Osteocyte (in vitro differentiated cells): ENCODE measurements around the gene NEK8. TPM values are rescaled to one million over a fixed set of nuclear protein-coding genes. Genes with fewer than 3 reads are reported as not detected.

ENCODE experiments used
- DNase-seq: peaks from one replicate; pipeline ENCODE4 v3.0.0; 2021; ENCODE audit warnings: mixed read lengths; ENCODE audit not compliant: unreplicated experiment; ENCODE audit errors: extremely low spot score
- H3K27ac Mint-ChIP-seq: one replicate; pipeline ENCODE4 v1.8.0; 2021; ENCODE audit warnings: mild to moderate bottlenecking, mixed read lengths; ENCODE audit not compliant: unreplicated experiment
- H3K27me3 Mint-ChIP-seq: one replicate; pipeline ENCODE4 v1.8.0; 2021; ENCODE audit warnings: mixed read lengths; ENCODE audit not compliant: unreplicated experiment
- H3K36me3 Mint-ChIP-seq: one replicate; pipeline ENCODE4 v1.8.0; 2021; ENCODE audit warnings: mixed read lengths; ENCODE audit not compliant: unreplicated experiment
- H3K4me1 Mint-ChIP-seq: one replicate; pipeline ENCODE4 v1.8.0; 2021; ENCODE audit warnings: mixed read lengths; ENCODE audit not compliant: unreplicated experiment
- H3K4me3 Mint-ChIP-seq: one replicate; pipeline ENCODE4 v1.8.0; 2021; ENCODE audit warnings: mild to moderate bottlenecking, moderate library complexity, mixed read lengths; ENCODE audit not compliant: unreplicated experiment
- H3K9me3 Mint-ChIP-seq: one replicate; pipeline ENCODE4 v1.8.0; 2021; ENCODE audit warnings: mixed read lengths; ENCODE audit not compliant: unreplicated experiment
- total RNA-seq: library from RNA; stranded (reverse); gene quantifications from 2 replicates; pipeline ENCODE4 v1.2.1, GENCODE V29; 2021
- TF ChIP-seq, protein P1 (sequence below): fragments of 200-600 bp; sonication (generic); IDR thresholded peaks from 2 replicates; pipeline ENCODE4 v1.5.0; 2021; ENCODE audit warnings: antibody characterized with exemption, mild to moderate bottlenecking, moderate library complexity

NEK8 gene
- total RNA-seq, 1 donor from 2014 or later: 9.9 TPM

DNA sequence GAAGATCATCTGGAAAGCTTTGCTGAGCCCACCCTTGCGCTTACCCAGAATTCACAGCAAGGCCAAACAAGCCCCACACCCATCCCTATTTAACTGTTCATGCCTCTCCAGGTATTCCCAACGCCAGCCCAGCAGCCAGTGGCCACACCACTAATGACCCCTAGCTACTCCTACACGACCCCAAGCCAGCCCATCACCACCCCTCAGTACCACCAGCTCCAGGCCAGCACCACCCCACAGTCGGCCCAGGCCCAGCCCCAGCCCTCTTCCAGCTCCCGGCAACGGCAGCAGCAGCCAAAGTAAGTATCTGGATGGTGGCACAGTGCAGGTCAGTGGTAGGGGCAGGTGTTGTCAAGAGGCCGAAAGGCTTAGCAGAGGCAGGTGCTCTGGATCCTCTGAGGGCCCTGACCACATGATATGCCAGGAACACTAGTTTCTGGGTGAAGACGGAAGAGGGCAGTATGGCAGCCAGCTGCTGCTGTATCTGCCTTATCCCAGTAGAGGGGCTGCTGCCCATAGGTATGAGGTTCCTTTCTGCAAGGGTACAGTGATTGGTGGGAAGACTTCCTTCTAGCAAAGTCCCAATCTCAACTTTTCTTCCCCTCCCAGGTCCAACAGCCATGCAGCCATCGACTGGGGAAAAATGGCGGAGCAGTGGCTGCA lies 27.6 kb upstream of the NEK8 start:
- peaks cover 29% of the 10 kb centered on the region for H3K36me3 Mint-ChIP-seq
- H3K9me3 Mint-ChIP-seq: no peaks in the 10 kb centered on the region
- TF ChIP-seq, protein P1, sequence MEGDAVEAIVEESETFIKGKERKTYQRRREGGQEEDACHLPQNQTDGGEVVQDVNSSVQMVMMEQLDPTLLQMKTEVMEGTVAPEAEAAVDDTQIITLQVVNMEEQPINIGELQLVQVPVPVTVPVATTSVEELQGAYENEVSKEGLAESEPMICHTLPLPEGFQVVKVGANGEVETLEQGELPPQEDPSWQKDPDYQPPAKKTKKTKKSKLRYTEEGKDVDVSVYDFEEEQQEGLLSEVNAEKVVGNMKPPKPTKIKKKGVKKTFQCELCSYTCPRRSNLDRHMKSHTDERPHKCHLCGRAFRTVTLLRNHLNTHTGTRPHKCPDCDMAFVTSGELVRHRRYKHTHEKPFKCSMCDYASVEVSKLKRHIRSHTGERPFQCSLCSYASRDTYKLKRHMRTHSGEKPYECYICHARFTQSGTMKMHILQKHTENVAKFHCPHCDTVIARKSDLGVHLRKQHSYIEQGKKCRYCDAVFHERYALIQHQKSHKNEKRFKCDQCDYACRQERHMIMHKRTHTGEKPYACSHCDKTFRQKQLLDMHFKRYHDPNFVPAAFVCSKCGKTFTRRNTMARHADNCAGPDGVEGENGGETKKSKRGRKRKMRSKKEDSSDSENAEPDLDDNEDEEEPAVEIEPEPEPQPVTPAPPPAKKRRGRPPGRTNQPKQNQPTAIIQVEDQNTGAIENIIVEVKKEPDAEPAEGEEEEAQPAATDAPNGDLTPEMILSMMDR: no peak
- H3K4me3 Mint-ChIP-seq: no peak overlapping the region
- H3K4me1 Mint-ChIP-seq: no peaks in the 10 kb centered on the region
- DNase-seq: no peak
- H3K27ac Mint-ChIP-seq: no peak overlapping the region
- no peaks in the 10 kb centered on the region for H3K27me3 Mint-ChIP-seq

GRCh38 chr17:28702026-28702751 lies 26.4 kb upstream of the NEK8 start:
- no peaks in the 10 kb centered on the region for H3K27me3 Mint-ChIP-seq
- no peaks in the 10 kb centered on the region for H3K4me1 Mint-ChIP-seq
- H3K27ac Mint-ChIP-seq: no peak overlapping the region
- H3K36me3 Mint-ChIP-seq: peaks cover 25% of the 10 kb centered on the region
- no peak for DNase-seq
- TF ChIP-seq, protein P1: no peak
- H3K9me3 Mint-ChIP-seq: no peaks in the 10 kb centered on the region
- no peak overlapping the region for H3K4me3 Mint-ChIP-seq

GRCh38 chr17:28702752-28703150 lies 25.8 kb upstream of the NEK8 start:
- Mint-ChIP-seq H3K9me3 (no peaks in the 10 kb centered on the region), H3K27me3 (no peaks in the 10 kb centered on the region), H3K36me3 (peaks cover 25% of the 10 kb centered on the region), H3K4me3 (no peak overlapping the region), H3K4me1 (no peaks in the 10 kb centered on the region), H3K27ac (no peak overlapping the region)
- DNase-seq: no peak
- TF ChIP-seq, protein P1: no peak

GRCh38 chr17:28703552-28704218 lies 24.9 kb upstream of the NEK8 start:
- Mint-ChIP-seq H3K9me3 (no peaks in the 10 kb centered on the region), H3K27me3 (no peaks in the 10 kb centered on the region), H3K36me3 (peaks cover 25% of the 10 kb centered on the region), H3K4me1 (no peaks in the 10 kb centered on the region), H3K4me3 (no peak overlapping the region), H3K27ac (no peak overlapping the region)
- no peak for DNase-seq
- TF ChIP-seq, protein P1: no peak
